Cardiac fibroblast (primary cell): Measurements from ENCODE around the gene FBXW10.
A peak's percentile ranks its signal among the peaks of the same experiment; 100 is the strongest.
"Not testable (repeated sequence)": the region's sequence is repeated elsewhere in the genome, so short reads cannot be mapped to it uniquely, and the experiment has no call there.

Experiments used
- DNase-seq, 2 donors: peaks; one replicate each; pipeline versions ENCODE4 v3.0.0 to v3.0.0-alpha.2; 2010; ENCODE audit warnings: low read depth in 2 of 2
- H3K4me3 ChIP-seq, 2 donors: replicated peaks in 1 of 2; 1 replicate in 1 of 2; 2 replicates in 1 of 2; pipeline ENCODE4 v1.5.1; 2011; ENCODE audit warnings: low read depth in 2 of 2, low read length in 2 of 2, mild to moderate bottlenecking in 2 of 2, moderate library complexity in 1 of 2
- TF ChIP-seq, protein P1 (sequence below): IDR thresholded peaks from one replicate; pipeline ENCODE4 v1.5.1; 2011; ENCODE audit warnings: low read depth, mild to moderate bottlenecking, low read length, inconsistent platforms

The FBXW10 gene

DNA sequence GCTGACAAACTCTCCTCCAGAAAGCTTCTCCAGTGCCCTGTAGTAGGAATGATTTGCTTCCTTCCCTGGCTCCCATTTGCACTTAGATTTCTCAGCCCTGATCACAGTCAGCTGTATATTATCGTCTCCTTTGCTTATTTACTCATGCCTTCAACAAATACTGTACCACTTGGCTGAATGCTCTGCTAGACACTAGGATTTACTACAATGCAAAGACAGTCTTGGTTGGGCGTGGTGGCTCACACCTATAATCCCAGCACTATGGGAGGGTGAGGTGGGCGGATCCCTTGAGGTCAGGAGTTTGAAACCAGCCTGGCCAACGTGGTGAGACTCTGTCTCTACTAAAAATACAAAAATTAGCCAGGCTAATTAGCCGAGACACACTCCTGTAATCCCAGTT lies 43.0 kb downstream of the FBXW10 start:
- not testable (repeated sequence) for H3K4me3 ChIP-seq, DNase-seq

DNA sequence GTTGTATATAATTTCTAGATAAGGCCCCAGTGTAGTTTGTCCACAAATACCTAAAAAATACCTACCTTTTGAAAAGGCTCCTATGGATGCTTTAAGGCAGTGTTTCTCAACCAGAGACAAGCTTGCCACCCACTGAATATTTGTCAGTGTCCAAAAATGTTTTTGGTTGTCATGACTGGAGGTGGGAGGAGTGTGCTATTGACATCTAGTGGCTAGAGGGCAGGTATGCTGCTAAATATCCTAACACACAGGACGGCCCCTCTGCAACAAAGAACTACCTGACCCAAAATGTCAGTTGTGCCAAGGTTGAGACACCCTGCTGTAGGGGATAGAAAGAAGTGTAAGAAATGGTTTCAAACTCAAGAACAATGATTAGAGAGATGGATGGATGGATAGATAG lies 47.5 kb downstream of the FBXW10 start:
- not testable (repeated sequence) for H3K4me3 ChIP-seq, DNase-seq
- TF ChIP-seq, protein P1, sequence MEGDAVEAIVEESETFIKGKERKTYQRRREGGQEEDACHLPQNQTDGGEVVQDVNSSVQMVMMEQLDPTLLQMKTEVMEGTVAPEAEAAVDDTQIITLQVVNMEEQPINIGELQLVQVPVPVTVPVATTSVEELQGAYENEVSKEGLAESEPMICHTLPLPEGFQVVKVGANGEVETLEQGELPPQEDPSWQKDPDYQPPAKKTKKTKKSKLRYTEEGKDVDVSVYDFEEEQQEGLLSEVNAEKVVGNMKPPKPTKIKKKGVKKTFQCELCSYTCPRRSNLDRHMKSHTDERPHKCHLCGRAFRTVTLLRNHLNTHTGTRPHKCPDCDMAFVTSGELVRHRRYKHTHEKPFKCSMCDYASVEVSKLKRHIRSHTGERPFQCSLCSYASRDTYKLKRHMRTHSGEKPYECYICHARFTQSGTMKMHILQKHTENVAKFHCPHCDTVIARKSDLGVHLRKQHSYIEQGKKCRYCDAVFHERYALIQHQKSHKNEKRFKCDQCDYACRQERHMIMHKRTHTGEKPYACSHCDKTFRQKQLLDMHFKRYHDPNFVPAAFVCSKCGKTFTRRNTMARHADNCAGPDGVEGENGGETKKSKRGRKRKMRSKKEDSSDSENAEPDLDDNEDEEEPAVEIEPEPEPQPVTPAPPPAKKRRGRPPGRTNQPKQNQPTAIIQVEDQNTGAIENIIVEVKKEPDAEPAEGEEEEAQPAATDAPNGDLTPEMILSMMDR: peak; percentile 4

DNA sequence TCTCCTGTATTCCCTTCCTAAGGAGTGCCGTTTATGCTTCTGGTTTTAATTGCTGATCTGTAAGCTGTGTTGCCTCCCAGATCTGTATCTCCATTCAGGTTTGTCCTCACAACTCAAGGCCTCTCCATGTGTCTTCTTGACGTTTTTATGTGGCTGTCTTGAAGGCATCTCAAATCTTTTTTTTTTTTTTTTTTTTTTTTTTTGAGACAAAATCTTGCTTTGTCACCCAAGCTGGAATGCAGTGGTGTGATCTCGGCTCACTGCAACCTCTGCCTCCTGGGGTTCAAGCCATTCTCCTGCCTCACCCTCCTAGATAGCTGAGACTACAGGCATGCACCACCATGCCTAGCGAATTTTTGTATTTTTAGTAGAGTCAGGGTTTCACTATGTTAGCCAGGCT lies 51.0 kb downstream of the FBXW10 start:
- not testable (repeated sequence) for H3K4me3 ChIP-seq
- DNase-seq: peak; percentile 5 to 55

DNA sequence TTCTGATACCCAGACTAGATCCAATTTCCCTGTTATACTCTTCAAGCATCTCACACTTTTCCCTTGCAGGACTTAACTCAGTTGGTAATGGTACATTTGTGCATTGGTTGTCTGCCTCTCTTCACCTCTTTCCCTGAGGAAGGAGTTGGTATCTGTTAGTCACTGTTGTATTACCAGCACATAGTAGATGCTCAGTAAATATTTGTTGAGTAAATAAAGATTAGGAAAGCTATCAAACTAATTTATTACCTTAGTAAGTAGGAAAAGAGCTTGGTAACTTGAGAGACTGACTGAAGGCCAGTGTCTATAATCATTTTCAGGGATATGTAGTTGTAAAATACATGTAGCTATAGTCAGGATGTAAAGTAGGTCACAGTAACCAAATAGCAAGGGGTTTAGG lies 53.0 kb downstream of the FBXW10 start:
- H3K4me3 ChIP-seq, DNase-seq: not testable (repeated sequence)

DNA sequence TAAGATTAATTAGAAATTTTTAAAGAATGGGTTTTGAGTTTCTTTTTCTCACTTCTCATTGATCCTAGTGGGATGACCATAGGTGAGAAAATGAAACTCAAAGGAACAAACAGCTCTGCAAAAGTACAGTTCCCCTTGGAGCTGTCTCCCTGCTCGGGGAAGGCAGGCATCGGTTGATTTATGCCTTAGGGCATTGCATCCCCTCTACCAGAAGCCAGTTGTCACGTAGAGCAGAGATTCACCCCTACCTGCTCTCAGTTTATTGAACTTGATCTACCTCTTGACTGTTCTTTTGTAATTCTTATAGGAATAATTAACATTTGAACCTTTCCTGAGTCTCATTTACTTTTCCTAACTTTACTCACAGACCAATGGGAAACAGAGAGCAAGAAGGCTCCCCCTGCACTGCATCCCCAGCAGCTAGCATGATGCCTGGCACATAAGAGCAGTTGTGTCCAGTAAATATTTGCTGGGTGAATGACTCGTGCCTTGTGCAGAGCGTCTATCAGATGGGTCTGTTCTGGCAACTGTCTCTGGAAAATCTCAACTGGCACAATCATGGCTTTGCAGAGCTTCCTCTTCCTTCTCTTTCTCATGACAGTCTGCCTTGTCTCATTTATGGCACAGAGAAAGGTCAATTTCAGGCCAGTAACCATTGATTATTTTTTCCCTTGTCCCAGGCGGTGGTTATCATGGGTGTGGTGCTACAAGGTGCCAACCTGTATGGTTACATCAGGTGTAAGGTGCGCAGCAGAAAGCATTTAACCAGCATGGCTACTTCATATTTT lies 59.8 kb downstream of the FBXW10 start:
- H3K4me3 ChIP-seq, DNase-seq: not testable (repeated sequence)

DNA sequence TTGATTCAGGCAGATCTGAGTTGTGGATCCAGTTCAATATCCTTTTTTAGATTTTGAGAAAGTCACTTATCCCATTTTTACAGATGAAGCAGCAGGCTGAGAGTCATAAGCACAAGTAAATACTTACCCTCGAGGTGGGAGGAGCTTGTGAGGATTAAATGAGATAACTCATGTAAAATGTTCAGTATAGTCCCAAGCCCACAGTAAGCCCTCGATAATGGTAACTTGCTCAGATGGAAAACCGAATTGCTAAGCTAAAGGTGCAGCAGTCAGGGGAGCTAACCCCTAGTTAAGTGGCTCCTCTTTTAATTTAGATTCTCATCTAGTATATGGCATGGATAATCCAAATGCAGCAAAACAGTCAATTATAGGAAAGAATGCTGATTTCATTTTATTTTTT lies 72.1 kb downstream of the FBXW10 start:
- H3K4me3 ChIP-seq, DNase-seq: not testable (repeated sequence)

DNA sequence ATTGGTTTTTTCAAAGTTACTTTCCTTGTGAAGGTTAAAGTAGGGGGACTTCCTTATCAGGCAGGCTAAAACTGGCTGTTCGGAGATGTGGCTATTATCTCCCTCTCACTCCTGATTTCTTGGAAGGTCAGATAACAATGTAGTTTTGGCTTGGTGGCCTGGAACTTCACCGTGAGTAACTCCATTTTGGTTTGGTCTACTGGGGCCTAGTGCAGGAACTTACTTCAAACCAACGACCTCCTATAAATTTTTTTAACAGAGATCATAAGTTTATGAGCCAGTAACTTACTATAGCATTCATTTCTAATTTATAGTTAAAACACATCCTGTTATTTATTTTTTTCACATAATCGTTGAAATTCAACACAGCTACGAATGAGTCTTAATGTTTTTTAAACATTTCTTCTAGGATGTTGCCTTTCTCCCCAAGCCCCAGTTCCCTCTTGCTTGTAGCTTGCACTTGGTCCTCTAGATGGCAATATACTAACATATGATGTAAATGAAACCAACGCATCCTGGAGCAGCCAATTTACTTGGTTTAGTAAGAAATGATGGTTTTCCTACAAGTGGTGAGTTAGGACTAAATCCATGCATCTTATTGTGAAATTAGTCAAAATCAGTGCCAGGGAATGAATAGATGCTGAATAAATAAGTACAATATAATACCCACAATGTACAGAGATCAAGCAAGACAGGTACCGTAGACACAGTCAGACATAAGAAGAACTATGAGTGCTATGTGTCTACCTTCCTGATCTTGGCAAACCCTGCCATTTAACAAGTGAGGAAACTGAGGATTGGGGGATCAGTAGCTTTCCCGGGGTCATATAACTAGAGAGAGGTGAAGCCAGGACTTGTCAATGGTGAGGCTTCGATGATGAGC lies 72.9 kb downstream of the FBXW10 start:
- DNase-seq: peak; percentile 85 to 89
- not testable (repeated sequence) for H3K4me3 ChIP-seq
- TF ChIP-seq, protein P1: peak; percentile 49

DNA sequence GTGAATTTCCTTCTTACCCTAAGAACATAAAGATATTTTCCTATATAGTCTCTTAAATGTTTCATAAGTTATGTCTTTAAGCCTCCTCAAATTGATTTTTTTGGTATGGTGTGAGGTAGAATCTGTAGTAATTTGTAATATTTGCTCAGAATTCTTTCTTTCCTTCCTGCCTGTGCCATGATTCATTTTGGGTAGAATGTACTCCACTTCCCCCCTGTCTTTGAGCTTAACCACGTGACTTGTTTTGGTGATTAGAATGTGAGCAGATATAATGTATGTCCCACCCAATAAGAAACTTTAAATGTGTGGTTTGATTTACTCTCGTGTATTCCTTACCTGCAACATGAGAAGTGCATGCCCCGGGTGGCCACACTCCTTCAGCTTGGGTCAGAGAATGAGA lies 77.6 kb downstream of the FBXW10 start:
- not testable (repeated sequence) for H3K4me3 ChIP-seq
- peak in 1 of 2 donors; percentile 22 for DNase-seq

DNA sequence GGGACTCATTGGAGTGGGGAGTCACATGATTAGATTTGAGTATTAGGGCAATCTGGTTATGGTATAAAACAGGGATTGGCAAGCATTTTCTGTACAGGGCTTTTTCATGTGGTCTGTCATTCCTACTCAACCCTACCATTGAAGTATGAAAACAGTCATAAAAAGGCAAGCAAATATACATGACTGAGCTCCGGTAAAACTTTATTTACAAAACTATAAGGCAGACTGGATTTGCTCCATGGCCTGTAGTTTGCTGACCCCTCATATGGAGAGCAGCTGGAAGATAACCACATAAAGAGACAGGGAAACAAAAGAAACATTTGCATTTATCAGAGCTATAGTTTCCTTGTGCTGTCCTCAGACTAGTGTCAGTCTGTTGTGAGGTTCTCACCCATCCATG lies 83.8 kb downstream of the FBXW10 start:
- DNase-seq, H3K4me3 ChIP-seq: not testable (repeated sequence)
